T-helper 22 cell (primary cell): Measurements from ENCODE around the gene TTLL13.

ENCODE experiments used
- DNase-seq: peaks from one replicate; pipeline ENCODE4 v3.0.0-alpha.2; 2020; ENCODE audit warnings: low read depth

TTLL13 gene

GRCh38 chr15:90249203-90249863 is at the start of gene TTLL13:
TSS of gene TTLL13 (plus strand) at chr15:90249556. CDS start at chr15:90250631, 1,075 bp downstream.
- DNase-seq: no peak

- DNase-seq: no peak
Observed at GRCh38 chr15:90200534-90201129, 48.7 kb upstream of the TTLL13 start.

GRCh38 chr15:90201130-90201943 is 48.0 kb upstream of the TTLL13 start, which contains the start of gene SEMA4B:
TSS of gene SEMA4B (plus strand) at chr15:90201330. CDS start at chr15:90201579, 249 bp downstream.
- DNase-seq: peak; percentile 67

- DNase-seq: no peak
Observed at GRCh38 chr15:90201944-90202375, 47.4 kb upstream of the TTLL13 start.

GRCh38 chr15:90202929-90203328 is 46.4 kb upstream of the TTLL13 start:
- DNase-seq: no peak

GRCh38 chr15:90203473-90203872 is 45.9 kb upstream of the TTLL13 start:
- DNase-seq: no peak

- DNase-seq: no peak
Observed at GRCh38 chr15:90203922-90204321, 45.4 kb upstream of the TTLL13 start.

GRCh38 chr15:90205050-90205848 is 44.1 kb upstream of the TTLL13 start:
- DNase-seq: no peak

GRCh38 chr15:90205886-90206285 is 43.5 kb upstream of the TTLL13 start:
- no peak for DNase-seq

- DNase-seq: no peak
Observed at GRCh38 chr15:90207252-90207651, 42.1 kb upstream of the TTLL13 start.

- DNase-seq: no peak
Observed at GRCh38 chr15:90208356-90208755, 41.0 kb upstream of the TTLL13 start.

GRCh38 chr15:90209591-90209990 is 39.8 kb upstream of the TTLL13 start:
- no peak for DNase-seq

GRCh38 chr15:90210593-90210992 is 38.8 kb upstream of the TTLL13 start:
- DNase-seq: no peak

GRCh38 chr15:90211009-90211408 is 38.3 kb upstream of the TTLL13 start:
- DNase-seq: no peak

GRCh38 chr15:90211440-90212143 is 37.8 kb upstream of the TTLL13 start:
- no peak for DNase-seq

GRCh38 chr15:90212221-90213098 is 36.9 kb upstream of the TTLL13 start:
- DNase-seq: no peak

- no peak for DNase-seq
Observed at GRCh38 chr15:90213122-90213817, 36.1 kb upstream of the TTLL13 start.

GRCh38 chr15:90213818-90214204 is 35.5 kb upstream of the TTLL13 start:
- DNase-seq: no peak

GRCh38 chr15:90214553-90215196 is 34.7 kb upstream of the TTLL13 start:
- DNase-seq: no peak
